Measurements from ENCODE around the gene GTPBP3.

Gene GTPBP3

DNA sequence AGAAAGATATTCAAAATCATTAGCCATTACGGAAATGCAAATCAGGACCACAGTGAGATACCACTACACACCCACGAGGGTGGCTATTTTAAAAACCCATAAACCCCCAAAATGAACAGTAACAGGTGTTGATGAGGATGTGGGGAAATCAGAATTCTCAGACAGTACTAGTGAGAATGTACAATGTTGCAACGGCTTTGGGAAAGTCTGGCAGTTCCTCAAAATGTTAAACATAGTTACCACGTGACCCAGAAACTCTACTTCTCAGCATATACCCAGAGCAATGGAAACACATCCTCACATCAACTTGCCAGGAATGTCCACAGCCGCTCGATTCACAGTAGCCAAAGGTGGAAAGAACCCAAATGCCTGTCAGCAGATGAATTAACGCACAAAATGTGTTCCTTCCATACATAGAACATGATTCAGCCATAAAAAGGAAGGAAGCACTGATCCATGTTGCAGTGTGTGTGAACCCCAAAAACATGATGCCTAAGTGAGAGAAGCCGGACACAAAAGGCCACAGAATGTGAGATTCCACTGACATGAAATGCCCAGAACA lies 32.8 kb downstream of the GTPBP3 start:
- H3K4me1 ChIP-seq (ENCODE audit: control insufficient read depth, insufficient read depth, low read length, poor library complexity, severe bottlenecking), result peaks cover 6% of the 10 kb centered on the region
- no peaks in the 10 kb centered on the region for H3K9me3 ChIP-seq (ENCODE audit: control insufficient read depth, low read length)
- no peaks in the 10 kb centered on the region for H3K36me3 ChIP-seq (ENCODE audit: control insufficient read depth, insufficient read depth, low read length)
- H3K27ac ChIP-seq (ENCODE audit: low read depth, low read length, severe bottlenecking), result no peak overlapping the region
- WGBS, 2 experiments (ENCODE audit: insufficient coverage in 2 of 2), result 99% methylated on average over 6 of the region's 8 CpGs
- H3K4me3 ChIP-seq (ENCODE audit: extremely low read depth, insufficient read depth, low read length, poor library complexity, severe bottlenecking), result no peak overlapping the region

DNA sequence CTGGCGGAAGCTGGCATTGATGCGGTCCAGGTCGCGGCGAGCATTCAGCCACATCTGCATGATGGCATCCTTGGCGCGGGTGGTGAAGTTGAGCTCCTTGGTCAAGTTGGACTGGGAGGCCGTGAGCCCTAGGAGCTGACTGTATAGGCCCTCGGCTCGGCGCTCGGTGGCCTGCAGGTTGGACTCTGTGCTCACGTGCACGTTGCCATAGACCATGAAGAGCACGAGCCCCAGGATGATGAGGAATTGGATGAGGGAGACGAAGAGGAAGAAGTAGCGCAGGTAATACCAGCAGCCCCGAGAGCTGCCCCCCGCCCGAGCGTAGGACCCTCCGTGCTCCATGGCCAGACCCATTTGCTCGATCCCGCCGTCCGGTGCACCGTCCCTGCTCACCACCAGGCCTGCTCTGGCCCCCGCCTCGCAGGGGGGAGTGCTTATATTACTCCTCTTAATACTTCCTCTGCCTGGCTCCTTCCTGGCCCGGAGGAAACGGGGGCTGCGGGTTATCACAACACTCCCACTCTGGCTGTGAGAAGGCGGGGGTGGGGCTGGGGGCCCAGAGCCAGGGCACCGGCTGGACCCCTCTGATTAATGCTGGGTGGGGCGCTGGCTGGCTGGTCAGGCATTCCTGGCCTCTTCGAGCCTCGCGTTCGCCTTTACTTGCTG lies 39.7 kb downstream of the GTPBP3 start, which contains the start of gene PLVAP:
PLVAP (minus strand) TSS at position 408 of the 666 bp plus-strand sequence; CDS start at position 354, 54 bp downstream.
- Histone ChIP-seq H3K36me3 (ENCODE audit: control insufficient read depth, insufficient read depth, low read length) (no peaks in the 10 kb centered on the region), H3K4me1 (ENCODE audit: control insufficient read depth, insufficient read depth, low read length, poor library complexity, severe bottlenecking) (peaks cover 26% of the 10 kb centered on the region), H3K27ac (ENCODE audit: low read depth, low read length, severe bottlenecking) (no peak within 1 kb of the TSS), H3K9me3 (ENCODE audit: control insufficient read depth, low read length) (no peaks in the 10 kb centered on the region), H3K4me3 (ENCODE audit: extremely low read depth, insufficient read depth, low read length, poor library complexity, severe bottlenecking) (peak within 1 kb of the TSS; percentile 18)
- WGBS, 2 experiments (ENCODE audit: insufficient coverage in 2 of 2), result 88 to 93% methylated on average over 31 to 36 of the region's 39 CpGs

DNA sequence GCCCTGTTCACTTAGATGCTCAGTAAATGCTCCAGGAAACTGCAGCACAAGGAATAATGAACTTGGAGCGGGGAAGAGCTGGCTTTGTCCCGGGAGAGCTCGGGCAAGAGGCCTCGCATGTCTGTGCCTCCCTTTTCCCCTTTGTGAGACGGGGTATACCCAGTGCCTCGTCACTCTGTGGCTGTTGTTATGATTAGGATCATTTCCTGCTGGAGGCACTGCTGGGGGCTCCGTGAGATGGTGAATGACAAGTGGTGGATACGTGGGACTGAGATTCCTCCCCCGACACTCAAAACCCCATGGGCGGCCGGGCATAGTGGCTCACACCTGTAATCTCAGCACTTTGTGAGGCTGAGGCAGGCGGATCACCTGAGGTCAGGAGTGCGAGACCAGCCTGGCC lies 40.9 kb downstream of the GTPBP3 start:
- peaks cover 32% of the 10 kb centered on the region for H3K4me1 ChIP-seq (ENCODE audit: control insufficient read depth, insufficient read depth, low read length, poor library complexity, severe bottlenecking)
- H3K27ac ChIP-seq (ENCODE audit: low read depth, low read length, severe bottlenecking), result no peak overlapping the region
- H3K4me3 ChIP-seq (ENCODE audit: extremely low read depth, insufficient read depth, low read length, poor library complexity, severe bottlenecking), result no peak overlapping the region
- no peaks in the 10 kb centered on the region for H3K36me3 ChIP-seq (ENCODE audit: control insufficient read depth, insufficient read depth, low read length)
- 82 to 87% methylated on average over 10 to 11 of the region's 13 CpGs for WGBS, 2 experiments (ENCODE audit: insufficient coverage in 2 of 2)
- H3K9me3 ChIP-seq (ENCODE audit: control insufficient read depth, low read length), result no peaks in the 10 kb centered on the region

DNA sequence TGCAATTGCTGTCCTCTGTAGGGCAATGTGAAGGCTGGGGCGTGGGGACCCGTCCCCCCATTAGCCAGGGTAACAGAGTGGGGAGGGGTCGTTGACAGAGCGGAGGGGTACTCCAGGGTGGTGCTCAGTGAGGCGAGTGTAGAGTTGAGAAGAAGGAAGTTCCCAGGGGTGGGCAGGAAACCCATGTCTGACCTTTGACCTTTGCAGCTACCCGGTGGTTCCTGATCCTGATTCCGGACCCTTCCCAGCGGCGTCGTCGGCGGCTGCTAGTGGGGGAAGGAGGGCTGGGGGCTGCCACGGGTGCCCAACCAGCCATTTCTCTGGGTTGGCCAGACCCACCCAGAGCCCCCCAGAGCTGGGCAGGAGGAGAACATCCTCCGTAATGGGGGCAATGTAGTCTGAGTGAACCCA lies 41.9 kb downstream of the GTPBP3 start:
- no peaks in the 10 kb centered on the region for H3K36me3 ChIP-seq (ENCODE audit: control insufficient read depth, insufficient read depth, low read length)
- H3K27ac ChIP-seq (ENCODE audit: low read depth, low read length, severe bottlenecking), result peak overlapping the region; percentile 30
- H3K4me1 ChIP-seq (ENCODE audit: control insufficient read depth, insufficient read depth, low read length, poor library complexity, severe bottlenecking), result peaks cover 34% of the 10 kb centered on the region
- 42 to 48% methylated on average over 11 to 12 of the region's 14 CpGs for WGBS, 2 experiments (ENCODE audit: insufficient coverage in 2 of 2)
- no peak overlapping the region for H3K4me3 ChIP-seq (ENCODE audit: extremely low read depth, insufficient read depth, low read length, poor library complexity, severe bottlenecking)
- H3K9me3 ChIP-seq (ENCODE audit: control insufficient read depth, low read length), result no peaks in the 10 kb centered on the region

DNA sequence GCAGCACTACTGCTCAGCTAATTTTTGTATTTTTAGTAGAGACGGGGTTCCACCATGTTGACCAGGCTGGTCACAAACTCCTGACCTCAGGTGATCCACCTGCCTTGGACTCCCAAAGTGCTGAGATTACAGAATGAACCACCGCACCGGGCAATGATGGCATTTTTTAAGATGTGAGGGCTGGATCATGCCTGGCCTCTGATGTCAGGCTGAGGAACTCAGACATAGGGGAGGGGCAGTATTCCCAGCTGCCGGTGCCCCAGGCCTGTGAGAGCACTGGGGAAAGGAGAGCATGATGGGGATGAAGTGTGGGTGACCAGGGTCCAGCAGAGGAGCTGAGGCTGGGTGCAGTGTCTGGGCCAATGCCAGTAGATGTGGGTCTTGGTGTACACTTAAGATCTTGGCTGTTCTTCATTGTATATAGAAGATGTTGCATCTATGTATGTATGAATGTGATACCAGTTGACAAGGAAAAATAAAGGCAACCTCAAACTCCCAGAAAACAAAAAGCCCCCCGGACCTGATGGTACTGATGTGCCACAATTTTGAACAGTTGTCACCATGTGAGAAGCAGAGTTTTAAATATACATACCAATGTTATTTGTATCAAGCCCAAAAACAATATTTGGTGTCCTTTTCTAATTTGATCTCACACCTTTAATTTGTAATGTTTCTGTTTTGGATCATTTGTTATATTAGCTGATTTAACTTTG lies 43.2 kb downstream of the GTPBP3 start:
- Histone ChIP-seq H3K27ac (ENCODE audit: low read depth, low read length, severe bottlenecking) (no peak overlapping the region), H3K4me3 (ENCODE audit: extremely low read depth, insufficient read depth, low read length, poor library complexity, severe bottlenecking) (no peak overlapping the region), H3K4me1 (ENCODE audit: control insufficient read depth, insufficient read depth, low read length, poor library complexity, severe bottlenecking) (peaks cover 34% of the 10 kb centered on the region), H3K36me3 (ENCODE audit: control insufficient read depth, insufficient read depth, low read length) (no peaks in the 10 kb centered on the region), H3K9me3 (ENCODE audit: control insufficient read depth, low read length) (no peaks in the 10 kb centered on the region)
- 91 to 98% methylated on average over 4 of the region's 5 CpGs for WGBS, 2 experiments (ENCODE audit: insufficient coverage in 2 of 2)

DNA sequence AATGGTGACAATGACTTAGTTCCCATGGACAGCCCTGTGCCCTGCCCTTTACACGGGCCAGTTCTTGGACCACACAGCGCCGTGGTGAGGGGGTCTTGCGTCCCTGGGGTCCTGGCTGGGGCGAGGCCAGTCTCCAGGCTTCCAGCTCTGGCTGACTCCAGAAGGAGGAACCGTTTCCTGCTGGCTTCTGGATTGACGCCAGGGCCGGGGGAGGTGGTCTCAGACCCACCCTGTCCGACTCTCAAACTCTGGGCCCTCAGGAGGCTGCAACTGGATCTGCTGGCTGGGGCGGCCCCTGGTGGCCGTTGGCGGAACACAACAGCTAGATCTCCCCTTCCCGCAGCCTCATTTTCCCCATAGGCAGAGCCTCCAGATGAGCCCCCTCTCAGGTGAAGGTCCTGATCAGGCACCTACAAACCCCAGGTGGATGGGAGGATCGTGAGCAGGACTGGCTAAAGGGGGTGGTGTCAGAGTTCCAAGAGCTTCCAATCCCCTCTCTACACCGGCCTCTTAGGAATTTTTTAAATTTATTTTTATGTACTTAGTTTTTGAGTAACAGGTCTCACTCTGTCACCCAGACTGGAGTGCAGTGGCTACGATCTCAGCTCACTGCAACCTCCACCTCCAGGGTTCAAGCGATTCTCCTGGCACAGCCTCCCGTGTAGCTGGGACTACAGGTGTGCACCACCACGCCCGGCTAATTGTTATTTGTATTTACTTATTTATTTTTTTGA lies 48.7 kb downstream of the GTPBP3 start:
- H3K9me3 ChIP-seq (ENCODE audit: control insufficient read depth, low read length), result peaks cover 18% of the 10 kb centered on the region
- WGBS, 2 experiments (ENCODE audit: insufficient coverage in 2 of 2), result 33 to 34% methylated on average over 12 to 13 of the region's 20 CpGs
- no peak overlapping the region for H3K4me3 ChIP-seq (ENCODE audit: extremely low read depth, insufficient read depth, low read length, poor library complexity, severe bottlenecking)
- peaks cover 8% of the 10 kb centered on the region for H3K4me1 ChIP-seq (ENCODE audit: control insufficient read depth, insufficient read depth, low read length, poor library complexity, severe bottlenecking)
- no peaks in the 10 kb centered on the region for H3K36me3 ChIP-seq (ENCODE audit: control insufficient read depth, insufficient read depth, low read length)
- no peak overlapping the region for H3K27ac ChIP-seq (ENCODE audit: low read depth, low read length, severe bottlenecking)

DNA sequence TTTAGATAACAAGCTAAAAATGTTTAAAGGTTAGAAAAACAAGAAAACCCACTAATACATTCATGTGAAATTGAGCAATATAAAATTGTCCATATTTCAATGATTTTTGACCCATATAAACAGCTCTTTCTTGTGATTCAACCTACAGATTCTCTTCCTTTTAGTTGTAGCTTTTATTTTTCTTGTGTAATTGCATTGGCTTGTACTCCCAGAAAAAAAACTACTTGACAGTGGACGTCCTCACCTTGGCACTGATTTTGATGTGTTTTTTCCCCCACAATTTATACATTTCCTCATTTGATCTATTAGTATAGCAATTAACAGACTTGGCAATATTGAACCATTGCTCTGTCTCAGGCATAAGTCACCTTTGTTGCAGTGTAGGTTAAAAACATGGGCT lies 51.9 kb downstream of the GTPBP3 start:
- H3K9me3 ChIP-seq (ENCODE audit: control insufficient read depth, low read length), result peaks cover 18% of the 10 kb centered on the region
- no peak overlapping the region for H3K27ac ChIP-seq (ENCODE audit: low read depth, low read length, severe bottlenecking)
- H3K4me3 ChIP-seq (ENCODE audit: extremely low read depth, insufficient read depth, low read length, poor library complexity, severe bottlenecking), result no peak overlapping the region
- H3K36me3 ChIP-seq (ENCODE audit: control insufficient read depth, insufficient read depth, low read length), result no peaks in the 10 kb centered on the region
- no CpG with 5 or more reads among the region's 1 CpG for WGBS, 2 experiments (ENCODE audit: insufficient coverage in 2 of 2)
- peaks cover 5% of the 10 kb centered on the region for H3K4me1 ChIP-seq (ENCODE audit: control insufficient read depth, insufficient read depth, low read length, poor library complexity, severe bottlenecking)

DNA sequence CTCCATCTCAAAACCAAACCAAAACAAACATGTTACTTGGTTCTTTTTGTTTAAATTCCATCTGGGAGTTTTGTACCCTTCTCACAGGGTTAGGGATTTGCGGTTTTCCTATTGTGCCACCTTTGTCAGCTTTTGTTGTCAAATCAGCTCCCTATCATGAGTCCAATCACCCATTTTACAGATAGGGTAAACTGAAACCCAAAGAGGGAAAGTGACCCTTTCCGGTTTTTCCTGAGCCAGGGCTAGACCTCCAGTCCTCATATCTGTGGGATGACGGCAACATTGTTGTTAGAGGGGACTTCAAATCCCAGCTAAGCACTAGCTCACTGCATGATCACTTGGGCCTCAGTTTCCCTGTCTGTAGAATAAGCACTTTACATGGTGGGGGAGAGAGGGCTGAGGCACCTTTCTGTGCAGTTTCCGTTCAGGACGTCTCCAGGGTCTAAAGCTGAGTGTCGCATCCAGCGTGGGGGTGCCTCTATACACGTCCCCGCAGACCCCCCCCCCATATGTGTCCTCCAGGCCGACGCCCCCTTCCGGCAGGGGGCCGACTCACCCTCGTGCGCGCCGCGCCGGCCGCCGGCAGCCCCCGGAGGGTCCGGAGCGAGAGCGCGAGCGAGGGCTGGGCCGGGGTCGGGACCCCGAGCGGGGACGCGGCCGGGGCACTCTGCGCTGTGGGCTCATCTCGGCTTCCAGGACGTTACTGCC lies 52.8 kb downstream of the GTPBP3 start:
- H3K36me3 ChIP-seq (ENCODE audit: control insufficient read depth, insufficient read depth, low read length), result no peaks in the 10 kb centered on the region
- peaks cover 5% of the 10 kb centered on the region for H3K4me1 ChIP-seq (ENCODE audit: control insufficient read depth, insufficient read depth, low read length, poor library complexity, severe bottlenecking)
- WGBS, 2 experiments (ENCODE audit: insufficient coverage in 2 of 2), result 10 to 21% methylated on average over 13 to 30 of the region's 37 CpGs
- peak overlapping the region; percentile 53 for H3K4me3 ChIP-seq (ENCODE audit: extremely low read depth, insufficient read depth, low read length, poor library complexity, severe bottlenecking)
- H3K9me3 ChIP-seq (ENCODE audit: control insufficient read depth, low read length), result peaks cover 18% of the 10 kb centered on the region
- no peak overlapping the region for H3K27ac ChIP-seq (ENCODE audit: low read depth, low read length, severe bottlenecking)

DNA sequence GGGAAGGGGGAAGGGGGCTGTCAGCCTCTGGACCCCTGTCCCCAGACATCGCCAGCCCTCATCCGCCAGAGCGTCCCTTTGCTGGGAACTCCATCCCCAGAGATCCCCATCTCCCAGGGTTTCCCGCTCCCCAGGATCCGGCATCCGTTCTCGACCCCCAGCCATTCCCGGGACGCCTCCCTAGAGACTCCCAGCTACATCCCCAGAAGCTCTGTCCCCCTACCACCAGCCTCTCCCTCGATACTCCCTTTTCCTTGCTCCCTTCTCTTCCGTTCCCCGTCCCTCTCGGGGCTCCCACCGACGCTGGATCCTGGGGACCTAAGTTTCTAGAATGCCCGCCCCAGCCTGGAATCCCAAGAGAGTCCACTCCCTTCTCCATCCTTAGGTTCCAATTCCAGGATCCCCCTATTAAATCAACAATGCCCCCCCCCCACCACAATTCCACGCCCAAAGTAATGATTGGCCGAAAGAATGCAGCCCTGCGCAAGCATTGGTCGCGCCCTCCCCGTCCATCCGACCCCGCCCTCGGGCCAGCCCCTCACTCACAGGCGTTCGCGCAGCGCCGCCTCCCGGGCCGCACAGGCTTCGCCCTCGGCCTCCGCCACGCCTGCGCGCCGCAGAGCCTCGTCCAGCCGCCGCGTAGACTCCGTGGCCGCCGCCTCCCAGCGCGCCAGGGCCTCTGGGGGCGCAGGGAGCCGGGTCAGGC lies 53.5 kb downstream of the GTPBP3 start:
- no peaks in the 10 kb centered on the region for H3K36me3 ChIP-seq (ENCODE audit: control insufficient read depth, insufficient read depth, low read length)
- H3K27ac ChIP-seq (ENCODE audit: low read depth, low read length, severe bottlenecking), result peak overlapping the region; percentile 29
- H3K4me3 ChIP-seq (ENCODE audit: extremely low read depth, insufficient read depth, low read length, poor library complexity, severe bottlenecking), result peak overlapping the region; percentile 53
- WGBS, 2 experiments (ENCODE audit: insufficient coverage in 2 of 2), result 0 to 1% methylated on average over 25 to 48 of the region's 50 CpGs
- peaks cover 5% of the 10 kb centered on the region for H3K4me1 ChIP-seq (ENCODE audit: control insufficient read depth, insufficient read depth, low read length, poor library complexity, severe bottlenecking)
- peaks cover 18% of the 10 kb centered on the region for H3K9me3 ChIP-seq (ENCODE audit: control insufficient read depth, low read length)
